HepG2 (cell line): Measurements from ENCODE around the gene PSKH1. TPM values are rescaled to one million over a fixed set of nuclear protein-coding genes. Genes with fewer than 3 reads are reported as not detected.

Source experiments
- ATAC-seq: fragments of 200-7000 bp; cut with Tn5 transposase; 3 replicates; pipeline ENCODE4 v1.9.1; 2020; ENCODE audit warnings: mild to moderate bottlenecking, moderate library complexity
- BruUV-seq: library from RNA; stranded (reverse); fragments of 400-500 nt; replicated peaks from 2 replicates; lab custom pipeline; 2021; lab: Mats Ljungman, UMichigan
- CTCF ChIA-PET: fragments of 300-600 bp; formaldehyde crosslinking; extraction: SDS; loops from one replicate; lab custom pipeline; 2021; ENCODE audit warnings: low total read pairs, inconsistent platforms, low intra/inter-chr PET ratio; lab: Yijun Ruan, JAX
- POLR2A ChIA-PET: fragments of 350-600 bp; sonication (Branson Sonifier 250); formaldehyde crosslinking; loops from one replicate; lab custom pipeline; 2020; ENCODE audit warnings: antibody characterized with exemption, inconsistent platforms; lab: Yijun Ruan, JAX
- DNase-seq: peaks from one replicate; pipeline ENCODE4 v3.0.0-alpha.2; 2015; ENCODE audit warnings: low spot score
- FAIRE-seq: peaks from 3 replicates; lab custom pipeline; 2011; peaks lifted over from hg19 to GRCh38; lab: Jason Lieb, UNC
- H2AFZ ChIP-seq: one replicate; pipeline ENCODE4 v1.6.1; 2011; ENCODE audit warnings: low read length, inconsistent platforms
- H3K27ac ChIP-seq: fragments of 300-600 bp; 3 replicates; pipeline ENCODE4 v1.8.0; 2011; ENCODE audit warnings: mixed run types, mild to moderate bottlenecking, mixed read lengths, low read length, inconsistent platforms; ENCODE audit not compliant: insufficient read depth; ENCODE audit errors: extremely low read length
- H3K27me3 ChIP-seq, 2 experiments: fragments of 200-600 bp in 1 of 2; 2 replicates in 1 of 2; 3 replicates in 1 of 2; pipeline versions ENCODE4 v1.6.0 to v1.8.0; 2011; ENCODE audit warnings: low read length in 2 of 2, mild to moderate bottlenecking in 2 of 2, moderate library complexity in 2 of 2, inconsistent platforms in 1 of 2; ENCODE audit not compliant: insufficient read depth in 2 of 2, control insufficient read depth in 1 of 2
- H3K36me3 ChIP-seq, 2 experiments: fragments of 200-600 bp in 1 of 2; replicated peaks in 1 of 2; 2 replicates in 1 of 2; 3 replicates in 1 of 2; pipeline versions ENCODE4 v1.5.1 to v1.8.0; 2011; ENCODE audit warnings: low read length in 2 of 2, inconsistent platforms in 1 of 2; ENCODE audit not compliant: insufficient read depth in 2 of 2, control insufficient read depth in 1 of 2
- H3K4me1 ChIP-seq: 2 replicates; pipeline ENCODE4 v1.5.1; 2012; ENCODE audit warnings: low read length, inconsistent platforms; ENCODE audit not compliant: insufficient read depth
- H3K4me2 ChIP-seq: 2 replicates; pipeline ENCODE4 v1.6.0; 2011; ENCODE audit warnings: low read depth, low read length, inconsistent platforms
- H3K4me3 ChIP-seq, 3 experiments: fragments of 200-600 bp in 1 of 3; sonication (generic), shearing (Covaris generic) in 1 of 3; replicated peaks in 1 of 3; 2 replicates each; pipeline ENCODE4 v1.5.1; 2011 to 2016; ENCODE audit warnings: low read length in 3 of 3, inconsistent platforms in 2 of 3, low read depth in 2 of 3, mild to moderate bottlenecking in 2 of 3, control low read depth in 1 of 3, mixed read lengths in 1 of 3; ENCODE audit not compliant: insufficient read depth in 1 of 3
- H3K79me2 ChIP-seq: one replicate; pipeline ENCODE4 v1.6.1; 2011; ENCODE audit warnings: low read length, inconsistent platforms; ENCODE audit not compliant: insufficient read depth
- H3K9ac ChIP-seq: 2 replicates; pipeline ENCODE4 v1.6.0; 2011; ENCODE audit warnings: mild to moderate bottlenecking, low read depth, low read length, inconsistent platforms; ENCODE audit not compliant: insufficient read depth
- H3K9me3 ChIP-seq: 2 replicates; pipeline ENCODE4 v1.5.1; 2012; ENCODE audit warnings: mild to moderate bottlenecking, low read length
- H4K20me1 ChIP-seq: 2 replicates; pipeline ENCODE4 v1.6.0; 2011; ENCODE audit warnings: inconsistent platforms, mild to moderate bottlenecking, low read length, moderate library complexity; ENCODE audit not compliant: insufficient read depth
- BCL6 ChIP-seq: IDR thresholded peaks from 2 replicates; pipeline ENCODE4 v1.6.1; 2016; ENCODE audit warnings: missing genetic modification reagents, missing compliant biosample characterization
- ETV6 ChIP-seq: sonication (generic); formaldehyde crosslinking; conservative IDR thresholded peaks from 2 replicates; pipeline ENCODE4 v1.4.0; 2020; ENCODE audit warnings: missing genetic modification reagents
- MYNN ChIP-seq: sonication (generic); formaldehyde crosslinking; IDR thresholded peaks from 2 replicates; pipeline ENCODE4 v1.4.0; 2020; ENCODE audit warnings: mild to moderate bottlenecking, low read depth, missing genetic modification reagents
- NFE2L2 ChIP-seq: fragments of 150-350 bp; IDR thresholded peaks from 2 replicates; pipeline ENCODE4 v1.6.1; 2014; ENCODE audit warnings: low read length
- PCBP2 ChIP-seq: fragments of 200-400 bp; formaldehyde crosslinking; optimal IDR thresholded peaks from 2 replicates; pipeline ENCODE3; 2018; ENCODE audit warnings: low read length, low read depth; ENCODE audit not compliant: poor library complexity, severe bottlenecking
- ZBTB20 ChIP-seq: sonication (generic); formaldehyde crosslinking; IDR thresholded peaks from 2 replicates; pipeline ENCODE4 v1.8.1; 2023; ENCODE audit warnings: missing genetic modification reagents, low read depth, mild to moderate bottlenecking, borderline replicate concordance
- ZFAT ChIP-seq: sonication (generic); formaldehyde crosslinking; conservative IDR thresholded peaks from 2 replicates; pipeline ENCODE4 v1.8.1; 2023; ENCODE audit warnings: missing genetic modification reagents, inconsistent platforms
- ZNF256 ChIP-seq: sonication (generic); formaldehyde crosslinking; conservative IDR thresholded peaks from 2 replicates; pipeline ENCODE4 v1.4.0; 2020; ENCODE audit warnings: missing genetic modification reagents
- ZNF337 ChIP-seq: sonication (generic); formaldehyde crosslinking; IDR thresholded peaks from 2 replicates; pipeline ENCODE4 v1.5.1; 2020; ENCODE audit warnings: missing genetic modification reagents, low read depth, mild to moderate bottlenecking, borderline replicate concordance
- ZNF430 ChIP-seq: sonication (generic); formaldehyde crosslinking; IDR thresholded peaks from 2 replicates; pipeline ENCODE4 v1.9.0; 2021; ENCODE audit warnings: mild to moderate bottlenecking, missing genetic modification reagents
- ZNF460 ChIP-seq: sonication (generic); formaldehyde crosslinking; IDR thresholded peaks from 2 replicates; pipeline ENCODE4 v1.5.1; 2020; ENCODE audit warnings: missing genetic modification reagents, mild to moderate bottlenecking, borderline replicate concordance
- ZSCAN12 ChIP-seq: sonication (generic); formaldehyde crosslinking; IDR thresholded peaks from 2 replicates; pipeline ENCODE4 v1.9.0; 2021; ENCODE audit warnings: mild to moderate bottlenecking, missing genetic modification reagents
- WGBS: methylation state at CpG from one replicate; pipeline ENCODE4 v1.1.6; 2017; ENCODE audit warnings: low lambda C conversion rate; 5-methylcytosine and 5-hydroxymethylcytosine counted together
- in situ Hi-C: cut with HindIII; loops from 2 replicates; pipeline ENCODE4 v1.10.0; 2017; ENCODE audit warnings: low pct_unique_long_range_greater_than_20kb; ENCODE audit not compliant: extremely low pct_ligation_motif_present
- intact Hi-C: fragments of 100-400 bp; cut with micrococcal nuclease; formaldehyde crosslinking; loops from one replicate; pipeline ENCODE4 v1.10.0; 2022; ENCODE audit not compliant: unreplicated experiment
- polyA plus RNA-seq, 8 experiments: library from polyadenylated mRNA; depleted of rRNA in 3 of 8; stranded (reverse) in 7 of 8; unstranded in 1 of 8; fragments of >200 nt; fragmentation: Illumina TruSeq in 4 of 8; extraction: Trizol in 4 of 8; gene quantifications; 2 replicates each; pipeline versions ENCODE4 v1.2.1 to v1.2.3, GENCODE V29; 2011 to 2016; ENCODE audit warnings: low read depth in 4 of 8, missing spikeins in 1 of 8, mixed read lengths in 1 of 8; ENCODE audit not compliant: insufficient read depth in 1 of 8
- total RNA-seq, 5 experiments: library from RNA; depleted of rRNA; stranded (reverse); fragments of >200 nt; fragmentation: Illumina TruSeq; extraction: Trizol; gene quantifications; 2 replicates each; pipeline ENCODE4 v1.2.3, GENCODE V29; 2016; ENCODE audit warnings: low read depth in 1 of 5
- TF ChIP-seq, protein P1 (sequence below): sonication (generic); formaldehyde crosslinking; IDR thresholded peaks from 2 replicates; pipeline ENCODE4 v1.8.0; 2023; ENCODE audit warnings: mild to moderate bottlenecking, missing genetic modification reagents
- TF ChIP-seq, protein P2 (sequence below): sonication (generic); formaldehyde crosslinking; IDR thresholded peaks from 2 replicates; pipeline ENCODE4 v1.4.0; 2020; ENCODE audit warnings: missing genetic modification reagents
- TF ChIP-seq, protein P3 (sequence below): IDR thresholded peaks from 2 replicates; pipeline ENCODE4 v1.6.1; 2016; ENCODE audit warnings: mild to moderate bottlenecking, missing biosample characterization, missing genetic modification reagents

The PSKH1 gene
- total and polyA plus RNA-seq, 2 of the 13 experiments (the other 11 are each of a cell fraction or from before 2014, with no cell fraction given) = 8.4 to 19.1 TPM

DNA sequence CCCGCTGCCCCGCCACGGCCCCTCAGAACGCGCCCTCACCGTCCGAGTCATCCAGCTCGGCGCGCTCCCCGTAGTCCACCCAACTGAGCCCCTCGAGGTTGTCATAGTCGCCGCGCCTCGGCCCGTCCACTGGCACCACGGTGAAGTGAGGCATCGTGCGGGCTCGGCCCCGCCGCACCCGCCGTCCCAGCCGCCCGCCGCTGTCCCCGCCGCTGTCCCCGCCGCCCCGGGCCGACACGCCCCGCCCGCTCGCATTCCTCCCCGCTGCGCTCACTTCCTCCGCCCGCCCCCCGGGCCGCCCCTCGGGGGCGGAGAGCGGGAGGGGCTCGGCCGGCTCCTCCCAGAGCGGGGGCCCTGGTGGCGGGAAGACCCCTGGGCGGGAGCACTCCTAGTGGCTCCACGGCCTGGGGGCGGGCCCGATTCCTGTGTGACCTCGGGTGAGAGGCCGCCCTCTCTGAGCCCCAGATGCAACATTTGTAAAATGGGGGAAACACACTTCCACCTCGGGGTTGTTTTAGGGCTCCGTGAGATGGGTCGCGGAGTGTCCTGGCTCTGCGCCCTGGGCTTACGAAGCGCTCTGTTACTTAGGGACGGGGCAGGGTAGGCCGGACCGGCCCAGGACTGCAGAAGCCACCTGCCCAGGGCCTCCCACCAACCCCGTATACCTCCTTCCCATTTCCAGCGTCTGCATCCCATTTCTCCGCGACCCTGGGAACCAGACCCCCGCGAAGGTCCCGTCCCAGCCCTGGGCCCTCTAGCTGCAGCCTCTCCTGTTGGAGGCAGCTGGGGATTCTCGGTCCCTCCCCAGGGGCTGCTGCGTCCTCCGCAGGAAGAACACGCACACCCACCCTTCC, 75.6 kb downstream of the PSKH1 start, which contains the start of gene SLC12A4:
Gene SLC12A4 (minus strand): TSS at position 238 of the 854 bp plus-strand sequence. CDS start 84 bp downstream, at position 154.
- peak within 1 kb of the TSS; percentile 92 for H3K27ac ChIP-seq
- FAIRE-seq (no peak), ATAC-seq (peak; percentile 73), DNase-seq (peak; percentile 86)
- 0% methylated on average over 20 of the region's 78 CpGs for WGBS
- ChIA-PET POLR2A (interaction anchor here (0.7 to 12.9 kb wide), 8 partner anchors 9 to 72 kb away, joined by 4 to 226 read pairs (median 12); partner anchors contain the start of genes DDX28, DUS2, LCAT and PSMB10), CTCF (interaction anchor here (1.8 kb wide), 1 partner anchor 25 kb away, joined by 3 read pairs; no protein-coding TSS in a partner anchor)
- peaks cover 11% of the 10 kb centered on the region for H4K20me1 ChIP-seq
- peak within 1 kb of the TSS; percentile 89 to 91 (median 90) for H3K4me3 ChIP-seq
- intact Hi-C loops (loop anchor here (2.0 kb wide), 1 partner anchor 26 kb away; no protein-coding TSS in a partner anchor), in situ Hi-C loops (no loop called here)
- BruUV-seq = TSS peak; percentile 67
- H2AFZ ChIP-seq = no peak within 1 kb of the TSS
- H3K9me3 ChIP-seq = no peaks in the 10 kb centered on the region
- H3K9ac ChIP-seq = peak within 1 kb of the TSS; percentile 97
- H3K79me2 ChIP-seq = peaks cover 51% of the 10 kb centered on the region
- peaks cover 57% of the 10 kb centered on the region for H3K4me1 ChIP-seq
- H3K36me3 ChIP-seq = no peaks in the 10 kb centered on the region; a peak in 1 of 5 replicates
- peak within 1 kb of the TSS; percentile 92 for H3K4me2 ChIP-seq
- no peaks in the 10 kb centered on the region; a peak in 1 of 5 replicates for H3K27me3 ChIP-seq
- no peak for TF ChIP-seq PCBP2
- peak; percentile 97 for TF ChIP-seq ZNF430
- TF ChIP-seq ZNF337 (CRISPR knock-in tag) = 0 out of 2 replicates have a peak, but pooled peaks have one; percentile 30
- TF ChIP-seq ZBTB20 = no peak
- no peak for TF ChIP-seq ZFAT (CRISPR knock-in tag)
- TF ChIP-seq, protein P1, sequence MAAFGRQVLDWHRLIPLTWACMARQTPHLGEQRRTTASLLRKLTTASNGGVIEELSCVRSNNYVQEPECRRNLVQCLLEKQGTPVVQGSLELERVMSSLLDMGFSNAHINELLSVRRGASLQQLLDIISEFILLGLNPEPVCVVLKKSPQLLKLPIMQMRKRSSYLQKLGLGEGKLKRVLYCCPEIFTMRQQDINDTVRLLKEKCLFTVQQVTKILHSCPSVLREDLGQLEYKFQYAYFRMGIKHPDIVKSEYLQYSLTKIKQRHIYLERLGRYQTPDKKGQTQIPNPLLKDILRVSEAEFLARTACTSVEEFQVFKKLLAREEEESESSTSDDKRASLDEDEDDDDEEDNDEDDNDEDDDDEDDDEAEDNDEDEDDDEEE (CRISPR knock-in tag) = no peak
- TF ChIP-seq ETV6 = peak; percentile 68
- 0 out of 2 replicates have a peak, but pooled peaks have one; percentile 17 for TF ChIP-seq ZSCAN12 (CRISPR knock-in tag)
- no peak for TF ChIP-seq NFE2L2
- TF ChIP-seq, protein P2, sequence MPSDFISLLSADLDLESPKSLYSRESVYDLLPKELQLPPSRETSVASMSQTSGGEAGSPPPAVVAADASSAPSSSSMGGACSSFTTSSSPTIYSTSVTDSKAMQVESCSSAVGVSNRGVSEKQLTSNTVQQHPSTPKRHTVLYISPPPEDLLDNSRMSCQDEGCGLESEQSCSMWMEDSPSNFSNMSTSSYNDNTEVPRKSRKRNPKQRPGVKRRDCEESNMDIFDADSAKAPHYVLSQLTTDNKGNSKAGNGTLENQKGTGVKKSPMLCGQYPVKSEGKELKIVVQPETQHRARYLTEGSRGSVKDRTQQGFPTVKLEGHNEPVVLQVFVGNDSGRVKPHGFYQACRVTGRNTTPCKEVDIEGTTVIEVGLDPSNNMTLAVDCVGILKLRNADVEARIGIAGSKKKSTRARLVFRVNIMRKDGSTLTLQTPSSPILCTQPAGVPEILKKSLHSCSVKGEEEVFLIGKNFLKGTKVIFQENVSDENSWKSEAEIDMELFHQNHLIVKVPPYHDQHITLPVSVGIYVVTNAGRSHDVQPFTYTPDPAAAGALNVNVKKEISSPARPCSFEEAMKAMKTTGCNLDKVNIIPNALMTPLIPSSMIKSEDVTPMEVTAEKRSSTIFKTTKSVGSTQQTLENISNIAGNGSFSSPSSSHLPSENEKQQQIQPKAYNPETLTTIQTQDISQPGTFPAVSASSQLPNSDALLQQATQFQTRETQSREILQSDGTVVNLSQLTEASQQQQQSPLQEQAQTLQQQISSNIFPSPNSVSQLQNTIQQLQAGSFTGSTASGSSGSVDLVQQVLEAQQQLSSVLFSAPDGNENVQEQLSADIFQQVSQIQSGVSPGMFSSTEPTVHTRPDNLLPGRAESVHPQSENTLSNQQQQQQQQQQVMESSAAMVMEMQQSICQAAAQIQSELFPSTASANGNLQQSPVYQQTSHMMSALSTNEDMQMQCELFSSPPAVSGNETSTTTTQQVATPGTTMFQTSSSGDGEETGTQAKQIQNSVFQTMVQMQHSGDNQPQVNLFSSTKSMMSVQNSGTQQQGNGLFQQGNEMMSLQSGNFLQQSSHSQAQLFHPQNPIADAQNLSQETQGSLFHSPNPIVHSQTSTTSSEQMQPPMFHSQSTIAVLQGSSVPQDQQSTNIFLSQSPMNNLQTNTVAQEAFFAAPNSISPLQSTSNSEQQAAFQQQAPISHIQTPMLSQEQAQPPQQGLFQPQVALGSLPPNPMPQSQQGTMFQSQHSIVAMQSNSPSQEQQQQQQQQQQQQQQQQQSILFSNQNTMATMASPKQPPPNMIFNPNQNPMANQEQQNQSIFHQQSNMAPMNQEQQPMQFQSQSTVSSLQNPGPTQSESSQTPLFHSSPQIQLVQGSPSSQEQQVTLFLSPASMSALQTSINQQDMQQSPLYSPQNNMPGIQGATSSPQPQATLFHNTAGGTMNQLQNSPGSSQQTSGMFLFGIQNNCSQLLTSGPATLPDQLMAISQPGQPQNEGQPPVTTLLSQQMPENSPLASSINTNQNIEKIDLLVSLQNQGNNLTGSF = 0 out of 2 replicates have a peak, but pooled peaks have one; percentile 37
- TF ChIP-seq ZNF256 (CRISPR knock-in tag) = no peak
- TF ChIP-seq BCL6 (CRISPR knock-in tag) = no peak
- TF ChIP-seq ZNF460 (CRISPR knock-in tag) = no peak; the same call in 1 of the 2 replicates
- TF ChIP-seq MYNN (CRISPR knock-in tag) = no peak
- TF ChIP-seq, protein P3, sequence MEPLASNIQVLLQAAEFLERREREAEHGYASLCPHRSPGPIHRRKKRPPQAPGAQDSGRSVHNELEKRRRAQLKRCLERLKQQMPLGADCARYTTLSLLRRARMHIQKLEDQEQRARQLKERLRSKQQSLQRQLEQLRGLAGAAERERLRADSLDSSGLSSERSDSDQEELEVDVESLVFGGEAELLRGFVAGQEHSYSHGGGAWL (CRISPR knock-in tag) = peak; percentile 65; the same call in 1 of the 2 replicates
